MM.1S (cell line): ENCODE measurements around the gene BRI3.

ENCODE experiments used
- DNase-seq: peaks from one replicate; pipeline ENCODE4 v3.0.0-alpha.2; 2015
- H2AFZ ChIP-seq: fragments of 300-600 bp; sonication (generic); 2 replicates; pipeline ENCODE4 v1.6.0; 2016; ENCODE audit warnings: antibody characterized with exemption, low read length
- H3F3A ChIP-seq: fragments of 300-600 bp; sonication (generic); 2 replicates; pipeline ENCODE4 v1.6.1; 2016; ENCODE audit warnings: mild to moderate bottlenecking, antibody characterized with exemption, low read length, moderate library complexity, mixed read lengths; ENCODE audit not compliant: insufficient read depth
- H3K27ac ChIP-seq: fragments of 300-600 bp; sonication (generic); 2 replicates; pipeline ENCODE4 v1.5.1; 2016; ENCODE audit warnings: mild to moderate bottlenecking, low read length
- H3K27me3 ChIP-seq: fragments of 300-600 bp; sonication (generic); replicated peaks from 2 replicates; pipeline ENCODE4 v1.6.0; 2016; ENCODE audit warnings: low read length; ENCODE audit not compliant: insufficient read depth
- H3K36me3 ChIP-seq: fragments of 300-600 bp; sonication (generic); replicated peaks from 2 replicates; pipeline ENCODE4 v1.6.1; 2016; ENCODE audit warnings: mild to moderate bottlenecking, low read length, mixed read lengths; ENCODE audit not compliant: insufficient read depth
- H3K4me1 ChIP-seq: fragments of 300-600 bp; sonication (generic); 2 replicates; pipeline ENCODE4 v1.6.1; 2016; ENCODE audit warnings: low read length, mixed read lengths
- H3K4me2 ChIP-seq: fragments of 300-600 bp; sonication (generic); 2 replicates; pipeline ENCODE4 v1.6.0; 2016; ENCODE audit warnings: low read depth, low read length
- H3K4me3 ChIP-seq: fragments of 300-600 bp; sonication (generic); 2 replicates; pipeline ENCODE4 v1.5.1; 2016; ENCODE audit warnings: low read length, mixed read lengths
- H3K79me2 ChIP-seq: fragments of 300-600 bp; sonication (generic); 2 replicates; pipeline ENCODE4 v1.6.1; 2016; ENCODE audit warnings: mixed run types, low read length, mixed read lengths
- H3K9ac ChIP-seq: fragments of 300-600 bp; sonication (generic); 2 replicates; pipeline ENCODE4 v1.6.1; 2016; ENCODE audit warnings: low read length, mixed read lengths
- H3K9me2 ChIP-seq: fragments of 300-600 bp; sonication (generic); replicated peaks from 2 replicates; pipeline ENCODE4 v1.6.1; 2016; ENCODE audit warnings: mild to moderate bottlenecking, low read length, mixed read lengths; ENCODE audit not compliant: insufficient read depth
- H3K9me3 ChIP-seq: fragments of 300-600 bp; sonication (generic); replicated peaks from 2 replicates; pipeline ENCODE4 v1.6.1; 2016; ENCODE audit warnings: mild to moderate bottlenecking, low read length, mixed read lengths; ENCODE audit not compliant: insufficient read depth
- H4K20me1 ChIP-seq: fragments of 300-600 bp; sonication (generic); 2 replicates; pipeline ENCODE4 v1.6.1; 2016; ENCODE audit warnings: mild to moderate bottlenecking, low read length, moderate library complexity, mixed read lengths; ENCODE audit not compliant: insufficient read depth
- EZH2 ChIP-seq: fragments of 300-600 bp; sonication (generic); optimal IDR thresholded peaks from 2 replicates; pipeline ENCODE3; 2017; ENCODE audit warnings: low read depth, mild to moderate bottlenecking, antibody characterized with exemption, low read length, mixed read lengths
- EZH2phosphoT487 ChIP-seq: fragments of 300-600 bp; sonication (generic); IDR thresholded peaks from 2 replicates; pipeline ENCODE4 v1.6.1; 2018; ENCODE audit warnings: antibody characterized with exemption, low read length
- TF ChIP-seq, protein P1 (sequence below): fragments of 300-600 bp; sonication (generic); IDR thresholded peaks from 2 replicates; pipeline ENCODE4 v1.5.1; 2016; ENCODE audit warnings: antibody characterized with exemption, low read length, mixed read lengths

Gene BRI3

DNA sequence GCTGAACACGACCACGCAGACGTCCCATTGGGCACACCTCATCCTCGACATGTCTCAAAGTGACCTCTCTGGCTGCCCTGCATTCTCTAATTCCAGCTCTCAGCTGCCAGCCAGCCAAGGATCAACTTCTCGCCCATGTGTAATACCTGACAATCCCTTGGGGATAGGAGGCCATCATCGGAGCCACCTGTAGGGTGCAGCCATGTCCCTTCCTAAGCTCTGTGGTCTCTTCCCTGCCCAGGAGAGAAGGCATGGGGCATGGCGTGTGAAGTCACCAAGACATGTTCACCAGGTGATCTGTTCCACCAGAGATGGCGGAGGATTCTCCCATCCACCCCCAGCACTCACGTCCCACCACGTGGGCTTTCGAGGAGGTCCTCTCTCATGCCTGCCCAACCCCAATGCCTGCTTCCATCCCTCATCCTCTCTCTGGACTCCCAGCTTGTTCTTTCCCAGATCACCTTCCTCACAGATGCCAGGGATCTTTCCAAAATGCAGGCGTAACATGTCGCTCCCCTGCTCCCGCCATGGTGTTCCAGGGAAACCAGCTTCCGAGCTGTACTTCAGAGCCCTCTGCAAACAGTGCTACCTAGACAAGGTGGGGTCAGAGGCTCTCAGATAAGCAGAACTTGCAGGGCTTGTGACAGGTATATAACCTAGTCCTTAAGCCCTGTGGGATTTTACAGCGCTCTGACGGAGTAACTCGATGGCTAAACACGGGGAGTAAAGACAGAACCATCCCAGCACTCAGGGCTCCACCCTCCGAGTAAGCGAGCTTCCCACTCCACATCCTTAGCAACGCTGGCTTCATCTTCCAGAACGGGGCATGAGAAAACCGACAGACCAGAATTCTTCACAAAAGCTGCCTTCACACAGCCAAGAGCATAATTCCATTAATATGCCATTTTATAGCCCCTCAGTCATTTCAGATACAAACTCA lies 41.1 kb downstream of the BRI3 start:
- Histone ChIP-seq H3F3A (no peaks in the 10 kb centered on the region), H4K20me1 (no peaks in the 10 kb centered on the region), H3K9me2 (no peaks in the 10 kb centered on the region), H2AFZ (no peak overlapping the region), H3K9ac (no peak overlapping the region), H3K79me2 (peaks cover 30% of the 10 kb centered on the region), H3K9me3 (no peaks in the 10 kb centered on the region), H3K4me3 (no peak overlapping the region), H3K4me2 (no peak overlapping the region), H3K36me3 (no peaks in the 10 kb centered on the region), H3K27me3 (no peaks in the 10 kb centered on the region), H3K27ac (no peak overlapping the region), H3K4me1 (no peaks in the 10 kb centered on the region)
- TF ChIP-seq EZH2 (no peak), EZH2phosphoT487 (no peak)
- TF ChIP-seq, protein P1, sequence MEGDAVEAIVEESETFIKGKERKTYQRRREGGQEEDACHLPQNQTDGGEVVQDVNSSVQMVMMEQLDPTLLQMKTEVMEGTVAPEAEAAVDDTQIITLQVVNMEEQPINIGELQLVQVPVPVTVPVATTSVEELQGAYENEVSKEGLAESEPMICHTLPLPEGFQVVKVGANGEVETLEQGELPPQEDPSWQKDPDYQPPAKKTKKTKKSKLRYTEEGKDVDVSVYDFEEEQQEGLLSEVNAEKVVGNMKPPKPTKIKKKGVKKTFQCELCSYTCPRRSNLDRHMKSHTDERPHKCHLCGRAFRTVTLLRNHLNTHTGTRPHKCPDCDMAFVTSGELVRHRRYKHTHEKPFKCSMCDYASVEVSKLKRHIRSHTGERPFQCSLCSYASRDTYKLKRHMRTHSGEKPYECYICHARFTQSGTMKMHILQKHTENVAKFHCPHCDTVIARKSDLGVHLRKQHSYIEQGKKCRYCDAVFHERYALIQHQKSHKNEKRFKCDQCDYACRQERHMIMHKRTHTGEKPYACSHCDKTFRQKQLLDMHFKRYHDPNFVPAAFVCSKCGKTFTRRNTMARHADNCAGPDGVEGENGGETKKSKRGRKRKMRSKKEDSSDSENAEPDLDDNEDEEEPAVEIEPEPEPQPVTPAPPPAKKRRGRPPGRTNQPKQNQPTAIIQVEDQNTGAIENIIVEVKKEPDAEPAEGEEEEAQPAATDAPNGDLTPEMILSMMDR, result no peak
- no peak for DNase-seq

- TF ChIP-seq, protein P1, result no peak
- TF ChIP-seq EZH2, result no peak
- TF ChIP-seq EZH2phosphoT487, result no peak
- Histone ChIP-seq H3K27me3 (no peaks in the 10 kb centered on the region), H3K9me2 (no peaks in the 10 kb centered on the region), H3K4me1 (no peaks in the 10 kb centered on the region), H3K4me2 (no peak overlapping the region), H3K79me2 (peaks cover 30% of the 10 kb centered on the region), H3K4me3 (no peak overlapping the region), H3K9me3 (no peaks in the 10 kb centered on the region), H2AFZ (no peak overlapping the region), H3K9ac (no peak overlapping the region), H3F3A (no peaks in the 10 kb centered on the region), H3K27ac (no peak overlapping the region), H3K36me3 (no peaks in the 10 kb centered on the region), H4K20me1 (no peaks in the 10 kb centered on the region)
- DNase-seq, result no peak
Observed at GRCh38 chr7:98323597-98324322, 42.3 kb downstream of the BRI3 start.

- TF ChIP-seq EZH2 (no peak), EZH2phosphoT487 (no peak)
- TF ChIP-seq, protein P1, result no peak
- Histone ChIP-seq H3K27ac (no peak overlapping the region), H3K36me3 (no peaks in the 10 kb centered on the region), H3K4me2 (no peak overlapping the region), H3K4me1 (no peaks in the 10 kb centered on the region), H3K9me3 (no peaks in the 10 kb centered on the region), H2AFZ (no peak overlapping the region), H3K9me2 (no peaks in the 10 kb centered on the region), H4K20me1 (no peaks in the 10 kb centered on the region), H3K4me3 (no peak overlapping the region), H3K79me2 (peaks cover 30% of the 10 kb centered on the region), H3K9ac (no peak overlapping the region), H3K27me3 (no peaks in the 10 kb centered on the region), H3F3A (no peaks in the 10 kb centered on the region)
- DNase-seq, result no peak
Observed at GRCh38 chr7:98324782-98325181, 43.3 kb downstream of the BRI3 start.
